ENCODE measurements around the gene ACYP2.

The ACYP2 gene

GRCh38 chr2:54336977-54337255 lies 221.5 kb downstream of the ACYP2 start:
- no peak overlapping the region for H3K4me3 ChIP-seq (ENCODE audit: low read length)

DNA sequence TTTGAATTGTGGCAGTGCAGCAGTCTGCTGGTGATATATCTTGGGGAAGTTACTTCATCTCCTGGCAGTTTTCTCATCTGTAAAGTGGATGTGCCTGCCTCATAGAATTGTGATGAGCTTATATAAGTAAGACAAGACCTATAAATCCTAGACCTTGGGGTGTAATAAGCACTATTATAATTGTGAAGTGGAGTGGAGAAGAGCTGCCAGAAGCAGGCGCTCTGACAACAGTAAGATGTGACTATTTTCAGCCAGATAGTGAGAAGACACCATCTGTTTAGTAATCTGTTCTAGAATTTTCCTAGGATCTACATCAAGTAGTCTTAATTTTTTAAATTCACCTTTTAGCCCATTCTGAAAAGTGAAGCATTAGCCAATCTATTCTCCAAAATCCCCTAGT lies 226.2 kb downstream of the ACYP2 start:
- no peak for DNase-seq (ENCODE audit: low read depth, low spot score)
- no peak overlapping the region for H3K4me3 ChIP-seq (ENCODE audit: low read length)

More at GRCh38 chr2:54336977-54337255, 221.5 kb downstream of the ACYP2 start:
- no peak for DNase-seq (ENCODE audit: low read depth, low spot score)

GRCh38 chr2:54342603-54343002 lies 227.2 kb downstream of the ACYP2 start:
- DNase-seq (ENCODE audit: low read depth, low spot score) = no peak
- H3K4me3 ChIP-seq (ENCODE audit: low read length) = no peak overlapping the region

- no peak overlapping the region for H3K4me3 ChIP-seq (ENCODE audit: low read length)
- DNase-seq (ENCODE audit: low read depth, low spot score) = no peak
These were observed 232.2 kb downstream of the ACYP2 start for GRCh38 chr2:54347622-54348021.

DNA sequence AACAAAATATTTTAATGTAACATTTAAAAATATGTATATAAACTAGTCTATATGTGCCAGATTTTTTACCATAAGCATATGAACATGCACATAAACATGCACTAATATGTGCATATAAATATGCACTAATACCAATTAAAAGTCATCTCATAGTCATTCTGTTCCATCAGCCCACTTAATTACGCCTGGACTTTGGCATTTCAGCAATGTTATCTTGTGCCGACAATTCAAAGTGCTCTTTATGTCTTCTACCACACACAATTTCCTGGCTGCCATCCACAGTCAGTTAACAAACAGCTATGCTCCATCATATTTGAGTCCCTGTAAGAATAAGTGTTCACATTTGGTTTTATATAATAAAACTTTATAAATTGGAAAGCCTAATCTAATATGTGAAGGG lies 233.2 kb downstream of the ACYP2 start:
- DNase-seq (ENCODE audit: low read depth, low spot score) = no peak
- H3K4me3 ChIP-seq (ENCODE audit: low read length) = no peak overlapping the region

DNA sequence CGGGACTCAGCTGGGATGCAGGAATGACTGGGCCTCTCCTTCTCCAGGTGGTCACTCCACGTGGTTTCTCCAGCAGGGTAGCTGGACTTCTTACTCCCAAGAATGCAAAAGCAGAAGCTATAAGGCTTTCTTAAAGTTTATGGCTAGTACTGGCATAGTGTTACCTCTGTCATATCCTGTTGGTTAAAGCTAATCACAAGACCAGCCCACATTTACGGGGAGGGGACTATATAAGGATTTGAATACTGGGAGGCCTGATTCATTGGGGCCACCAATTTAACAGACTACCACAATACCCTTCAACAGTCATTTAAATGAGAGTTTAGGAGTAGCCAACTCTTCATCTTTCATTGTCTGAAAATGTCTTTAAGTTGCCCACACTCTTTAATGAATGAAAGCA lies 235.0 kb downstream of the ACYP2 start:
- no peak overlapping the region for H3K4me3 ChIP-seq (ENCODE audit: low read length)
- no peak for DNase-seq (ENCODE audit: low read depth, low spot score)

GRCh38 chr2:54353216-54353615 lies 237.8 kb downstream of the ACYP2 start:
- DNase-seq (ENCODE audit: low read depth, low spot score) = no peak
- no peak overlapping the region for H3K4me3 ChIP-seq (ENCODE audit: low read length)
